ENCODE data around the gene CCDC171.
"Not testable (repeated sequence)": the region's sequence is repeated elsewhere in the genome, so short reads cannot be mapped to it uniquely, and the experiment has no call there.

Gene CCDC171

GRCh38 chr9:15699876-15700559 lies 147.2 kb downstream of the CCDC171 start:
- DNase-seq: not testable (repeated sequence)

- no peak for DNase-seq
These were observed 154.2 kb downstream of the CCDC171 start for GRCh38 chr9:15707000-15707399.

- no peak for DNase-seq
These were observed 158.7 kb downstream of the CCDC171 start for GRCh38 chr9:15711531-15711930.

- no peak for DNase-seq
These were observed 159.1 kb downstream of the CCDC171 start for GRCh38 chr9:15711931-15712330.

GRCh38 chr9:15714746-15715145 lies 161.9 kb downstream of the CCDC171 start:
- no peak for DNase-seq

GRCh38 chr9:15717290-15717967 lies 164.6 kb downstream of the CCDC171 start:
- DNase-seq: no peak

GRCh38 chr9:15718423-15718822 lies 165.6 kb downstream of the CCDC171 start:
- DNase-seq: no peak

GRCh38 chr9:15720861-15721260 lies 168.0 kb downstream of the CCDC171 start:
- DNase-seq: no peak

GRCh38 chr9:15722888-15723287 lies 170.0 kb downstream of the CCDC171 start:
- DNase-seq: no peak

- peak; percentile 66 for DNase-seq
These were observed 171.2 kb downstream of the CCDC171 start for GRCh38 chr9:15724016-15724415.

GRCh38 chr9:15724612-15725011 lies 171.8 kb downstream of the CCDC171 start:
- DNase-seq: no peak

- DNase-seq: peak; percentile 82
These were observed 173.1 kb downstream of the CCDC171 start for GRCh38 chr9:15725953-15726352.

- no peak for DNase-seq
These were observed 176.7 kb downstream of the CCDC171 start for GRCh38 chr9:15729507-15729906.

GRCh38 chr9:15735083-15735857 lies 182.4 kb downstream of the CCDC171 start:
- DNase-seq: peak; percentile 92

- no peak for DNase-seq
These were observed 183.7 kb downstream of the CCDC171 start for GRCh38 chr9:15736569-15736968.

GRCh38 chr9:15738011-15738410 lies 185.2 kb downstream of the CCDC171 start:
- peak; percentile 42 for DNase-seq

GRCh38 chr9:15741015-15741414 lies 188.2 kb downstream of the CCDC171 start:
- DNase-seq: no peak

GRCh38 chr9:15743512-15743911 lies 190.7 kb downstream of the CCDC171 start:
- DNase-seq: no peak

GRCh38 chr9:15744196-15744595 lies 191.4 kb downstream of the CCDC171 start:
- no peak for DNase-seq

- no peak for DNase-seq
These were observed 194.1 kb downstream of the CCDC171 start for GRCh38 chr9:15746905-15747304.

GRCh38 chr9:15755660-15756059 lies 202.8 kb downstream of the CCDC171 start:
- no peak for DNase-seq

- no peak for DNase-seq
These were observed 208.7 kb downstream of the CCDC171 start for GRCh38 chr9:15761551-15761950.

- DNase-seq: no peak
These were observed 210.5 kb downstream of the CCDC171 start for GRCh38 chr9:15763371-15763770.

GRCh38 chr9:15764131-15764530 lies 211.3 kb downstream of the CCDC171 start:
- DNase-seq: no peak
